Measurements from ENCODE around the gene NDUFA12. TPM values are rescaled to one million over a fixed set of nuclear protein-coding genes. Genes with fewer than 3 reads are reported as not detected.

Gene NDUFA12
- total and polyA plus RNA-seq, 8 donors = 76.0 to 87.2 (median 80.9) TPM

GRCh38 chr12:94929780-94930179, 73.7 kb downstream of the NDUFA12 start:
- Histone ChIP-seq H3K36me3 (no peaks in the 10 kb centered on the region), H3K27ac (no peak overlapping the region), H3K4me1 (no peaks in the 10 kb centered on the region), H3K4me3 (no peak overlapping the region), H3K27me3 (no peaks in the 10 kb centered on the region), H3K9me3 (no peaks in the 10 kb centered on the region)
- intact Hi-C loops (cut with DNase I) = no loop called here
- DNase-seq = no peak
- no peak for ATAC-seq
- TF ChIP-seq CTCF (IDR thresholded peaks at IDR 0.05) = no peak

- intact Hi-C loops (cut with DNase I) = no loop called here
- DNase-seq (no peak), ATAC-seq (no peak)
- H3K27ac ChIP-seq = no peak overlapping the region
- no peaks in the 10 kb centered on the region for H3K27me3 ChIP-seq
- no peaks in the 10 kb centered on the region for H3K4me1 ChIP-seq
- no peak overlapping the region for H3K4me3 ChIP-seq
- H3K36me3 ChIP-seq = no peaks in the 10 kb centered on the region
- TF ChIP-seq CTCF (IDR thresholded peaks at IDR 0.05) = no peak
- no peaks in the 10 kb centered on the region for H3K9me3 ChIP-seq
Observed at GRCh38 chr12:94925729-94926128, 77.8 kb downstream of the NDUFA12 start.

GRCh38 chr12:94925206-94925605, 78.3 kb downstream of the NDUFA12 start:
- ATAC-seq (no peak), DNase-seq (no peak)
- H3K4me1 ChIP-seq = no peaks in the 10 kb centered on the region
- H3K27ac ChIP-seq = no peak overlapping the region
- H3K9me3 ChIP-seq = no peaks in the 10 kb centered on the region
- TF ChIP-seq CTCF (IDR thresholded peaks at IDR 0.05) = no peak
- H3K27me3 ChIP-seq = no peaks in the 10 kb centered on the region
- H3K36me3 ChIP-seq = no peaks in the 10 kb centered on the region
- intact Hi-C loops (cut with DNase I) = no loop called here
- no peak overlapping the region for H3K4me3 ChIP-seq

- Histone ChIP-seq H3K36me3 (no peaks in the 10 kb centered on the region), H3K27me3 (no peaks in the 10 kb centered on the region), H3K9me3 (no peaks in the 10 kb centered on the region), H3K4me3 (no peak overlapping the region), H3K27ac (no peak overlapping the region), H3K4me1 (no peaks in the 10 kb centered on the region)
- DNase-seq = no peak
- ATAC-seq = no peak
- TF ChIP-seq CTCF (IDR thresholded peaks at IDR 0.05) = no peak
- intact Hi-C loops (cut with DNase I) = no loop called here
Observed at GRCh38 chr12:94922561-94922960, 80.9 kb downstream of the NDUFA12 start.

Other genes starting within 250 kb of the NDUFA12 start
- 10 to 100 TPM; 28.8 to 32.3 TPM for gene NR2C1, start 69.9 kb upstream of the NDUFA12 start, total RNA-seq
- gene NR2C1, start 69.9 kb upstream of the NDUFA12 start, polyA plus RNA-seq (ENCODE audit: insufficient read length in 6 of 6) = 10 to 100 TPM; 73.0 to 100.0 (median 78.4) TPM
- gene FGD6, start 213.8 kb upstream of the NDUFA12 start, total RNA-seq = 10 to 100 TPM; 17.3 to 36.0 TPM
- 10 to 100 TPM; 13.8 to 17.5 (median 15.1) TPM for gene FGD6, start 213.8 kb upstream of the NDUFA12 start, polyA plus RNA-seq (ENCODE audit: insufficient read length in 6 of 6)
- 10 to 100 TPM; 69.4 to 84.3 TPM for gene VEZT, start 214.1 kb upstream of the NDUFA12 start, total RNA-seq
- 100 to 1,000 TPM in 2 of 6 donors, 10 to 100 TPM in 4; 76.6 to 108 (median 92.4) TPM for gene VEZT, start 214.1 kb upstream of the NDUFA12 start, polyA plus RNA-seq (ENCODE audit: insufficient read length in 6 of 6)